AG09319 (cell line): ENCODE measurements around the gene FAM216A.

ENCODE experiments used
- DNase-seq: peaks from one replicate; pipeline ENCODE4 v3.0.0-alpha.2; 2010; ENCODE audit warnings: low read depth; ENCODE audit errors: extremely low read depth
- TF ChIP-seq, protein P1 (sequence below): IDR thresholded peaks from 2 replicates; pipeline ENCODE4 v1.5.1; 2011; ENCODE audit warnings: low read depth, mild to moderate bottlenecking, inconsistent platforms, low read length, moderate library complexity

FAM216A gene

DNA sequence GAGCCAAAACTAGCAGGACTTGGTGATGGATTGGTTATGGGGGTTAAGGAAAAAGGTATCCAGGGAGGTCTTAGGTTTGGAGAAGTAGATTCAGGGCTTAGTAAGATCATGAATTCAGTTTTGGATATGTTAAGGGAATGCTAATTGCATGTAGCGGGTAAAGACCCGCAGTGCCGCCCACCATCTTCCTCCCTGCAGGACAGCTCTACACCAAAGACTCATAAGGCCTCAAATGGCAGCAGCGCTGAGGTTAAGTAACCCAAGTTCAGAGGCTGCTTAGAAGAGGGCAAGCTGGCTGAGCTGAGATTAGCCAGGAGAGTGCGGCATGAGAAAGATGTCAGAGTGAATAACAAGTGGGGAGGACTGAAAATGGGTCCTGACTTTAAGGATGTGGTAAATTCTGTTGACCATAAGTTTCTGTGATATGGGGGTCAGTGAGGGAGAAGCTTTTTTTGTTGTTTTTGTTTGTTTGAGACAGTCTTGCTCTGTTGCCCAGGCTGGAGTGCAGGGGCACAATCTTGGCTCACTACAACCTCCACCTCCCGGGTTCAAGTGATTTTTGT lies 59.7 kb downstream of the FAM216A start:
- no peak for DNase-seq
- TF ChIP-seq, protein P1, sequence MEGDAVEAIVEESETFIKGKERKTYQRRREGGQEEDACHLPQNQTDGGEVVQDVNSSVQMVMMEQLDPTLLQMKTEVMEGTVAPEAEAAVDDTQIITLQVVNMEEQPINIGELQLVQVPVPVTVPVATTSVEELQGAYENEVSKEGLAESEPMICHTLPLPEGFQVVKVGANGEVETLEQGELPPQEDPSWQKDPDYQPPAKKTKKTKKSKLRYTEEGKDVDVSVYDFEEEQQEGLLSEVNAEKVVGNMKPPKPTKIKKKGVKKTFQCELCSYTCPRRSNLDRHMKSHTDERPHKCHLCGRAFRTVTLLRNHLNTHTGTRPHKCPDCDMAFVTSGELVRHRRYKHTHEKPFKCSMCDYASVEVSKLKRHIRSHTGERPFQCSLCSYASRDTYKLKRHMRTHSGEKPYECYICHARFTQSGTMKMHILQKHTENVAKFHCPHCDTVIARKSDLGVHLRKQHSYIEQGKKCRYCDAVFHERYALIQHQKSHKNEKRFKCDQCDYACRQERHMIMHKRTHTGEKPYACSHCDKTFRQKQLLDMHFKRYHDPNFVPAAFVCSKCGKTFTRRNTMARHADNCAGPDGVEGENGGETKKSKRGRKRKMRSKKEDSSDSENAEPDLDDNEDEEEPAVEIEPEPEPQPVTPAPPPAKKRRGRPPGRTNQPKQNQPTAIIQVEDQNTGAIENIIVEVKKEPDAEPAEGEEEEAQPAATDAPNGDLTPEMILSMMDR, result no peak

DNA sequence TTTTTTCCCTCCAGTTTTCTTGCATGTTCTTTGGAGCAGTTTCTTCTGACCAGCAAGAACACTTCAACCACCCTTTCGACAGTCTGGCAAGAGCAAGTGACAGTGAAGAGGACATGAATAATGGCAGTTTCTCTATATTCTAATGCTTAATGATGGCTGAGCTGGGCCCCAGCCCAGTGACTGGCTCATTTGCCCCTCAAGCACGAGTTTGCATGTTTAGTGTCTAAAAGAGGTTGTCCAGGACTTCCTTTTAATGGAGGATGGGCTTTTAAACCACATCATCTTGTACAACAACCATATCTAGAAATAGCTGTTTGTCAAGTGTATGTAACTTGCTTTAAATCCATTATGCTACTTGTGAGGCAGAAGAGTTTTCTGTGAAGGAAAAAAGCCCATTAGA lies 61.9 kb downstream of the FAM216A start:
- DNase-seq, result no peak
- TF ChIP-seq, protein P1, result no peak

DNA sequence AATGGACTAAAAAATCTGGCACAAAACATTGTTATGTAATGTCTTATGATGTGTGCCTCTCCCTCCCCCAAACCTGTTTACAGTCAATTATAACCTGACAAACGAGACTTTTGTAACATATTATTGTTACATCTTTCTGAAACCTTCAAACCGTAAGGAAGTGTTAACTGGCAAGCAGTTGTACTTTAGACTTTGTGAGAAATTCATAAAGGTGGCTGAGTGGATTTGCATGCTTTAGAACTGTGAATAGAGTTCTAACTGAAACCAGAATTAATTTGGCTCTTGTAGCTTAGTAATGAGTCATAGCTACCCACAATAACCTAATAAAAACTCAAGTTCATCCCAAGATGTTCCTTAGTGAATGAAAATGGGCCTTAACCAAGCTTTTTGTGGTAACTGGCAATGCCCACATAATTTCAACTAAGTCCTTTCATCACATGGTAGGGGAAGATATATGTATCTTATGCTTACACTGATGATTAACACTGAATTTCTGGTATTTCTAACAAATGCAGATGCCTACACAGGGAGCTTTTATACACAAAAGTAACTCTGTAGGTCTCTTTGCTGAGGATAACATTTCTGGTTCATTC lies 63.2 kb downstream of the FAM216A start:
- TF ChIP-seq, protein P1, result no peak
- no peak for DNase-seq

DNA sequence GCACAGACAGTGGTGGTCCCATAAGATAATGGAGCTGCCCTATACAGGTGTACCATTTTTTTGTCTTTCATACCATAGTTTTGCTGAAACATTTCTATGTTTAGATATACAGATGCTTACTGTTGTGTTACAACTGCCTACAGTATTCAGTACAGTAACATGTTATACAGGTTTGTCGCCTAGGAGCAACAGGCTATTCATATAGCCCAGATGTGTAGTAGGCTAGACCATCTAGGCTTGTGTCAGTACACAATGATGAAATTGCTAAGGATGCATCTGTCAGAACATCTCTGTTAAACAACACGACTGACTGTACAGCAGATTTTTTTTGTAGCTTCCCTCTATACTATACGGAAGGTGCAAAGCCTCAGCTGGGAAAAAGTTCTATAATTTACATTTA lies 64.0 kb downstream of the FAM216A start:
- TF ChIP-seq, protein P1, result no peak
- no peak for DNase-seq

DNA sequence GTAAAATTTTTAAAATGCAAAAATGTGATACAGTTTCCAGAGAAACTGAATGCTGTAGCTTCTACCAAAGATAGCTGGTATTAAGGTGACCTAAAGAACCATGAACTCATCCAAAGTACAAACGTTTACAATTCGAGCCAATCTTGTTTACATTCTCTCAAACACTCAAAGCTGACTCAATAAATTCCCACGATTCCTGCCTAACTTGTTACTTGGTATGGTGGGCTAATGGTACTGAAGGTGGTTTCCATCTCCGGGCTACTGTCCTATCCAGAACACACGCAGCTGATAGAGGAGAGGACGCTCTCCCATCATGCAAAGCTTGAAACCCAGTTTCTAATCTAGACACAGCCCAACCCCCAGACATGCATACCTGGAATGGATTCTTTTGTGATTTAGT lies 65.0 kb downstream of the FAM216A start:
- TF ChIP-seq, protein P1, result no peak
- no peak for DNase-seq

DNA sequence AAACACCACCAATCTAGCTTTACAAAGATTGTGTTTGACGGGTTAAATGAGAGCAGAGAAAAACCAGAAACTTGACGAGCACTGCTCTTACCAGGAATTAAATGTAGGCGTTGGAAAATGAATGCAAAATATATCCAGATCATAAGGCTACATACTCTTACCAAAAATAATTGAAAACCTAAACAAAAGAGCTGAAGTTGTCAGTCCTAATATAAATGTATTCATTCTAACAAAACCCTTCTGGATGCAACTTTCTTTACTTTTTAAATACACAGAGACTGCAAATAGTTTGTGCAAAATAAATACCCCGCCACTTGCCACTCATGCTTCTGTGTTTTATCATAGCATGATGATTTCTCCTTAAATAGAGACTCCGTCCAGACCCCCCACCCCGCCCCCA lies 66.2 kb downstream of the FAM216A start:
- DNase-seq, result no peak
- TF ChIP-seq, protein P1, result no peak

DNA sequence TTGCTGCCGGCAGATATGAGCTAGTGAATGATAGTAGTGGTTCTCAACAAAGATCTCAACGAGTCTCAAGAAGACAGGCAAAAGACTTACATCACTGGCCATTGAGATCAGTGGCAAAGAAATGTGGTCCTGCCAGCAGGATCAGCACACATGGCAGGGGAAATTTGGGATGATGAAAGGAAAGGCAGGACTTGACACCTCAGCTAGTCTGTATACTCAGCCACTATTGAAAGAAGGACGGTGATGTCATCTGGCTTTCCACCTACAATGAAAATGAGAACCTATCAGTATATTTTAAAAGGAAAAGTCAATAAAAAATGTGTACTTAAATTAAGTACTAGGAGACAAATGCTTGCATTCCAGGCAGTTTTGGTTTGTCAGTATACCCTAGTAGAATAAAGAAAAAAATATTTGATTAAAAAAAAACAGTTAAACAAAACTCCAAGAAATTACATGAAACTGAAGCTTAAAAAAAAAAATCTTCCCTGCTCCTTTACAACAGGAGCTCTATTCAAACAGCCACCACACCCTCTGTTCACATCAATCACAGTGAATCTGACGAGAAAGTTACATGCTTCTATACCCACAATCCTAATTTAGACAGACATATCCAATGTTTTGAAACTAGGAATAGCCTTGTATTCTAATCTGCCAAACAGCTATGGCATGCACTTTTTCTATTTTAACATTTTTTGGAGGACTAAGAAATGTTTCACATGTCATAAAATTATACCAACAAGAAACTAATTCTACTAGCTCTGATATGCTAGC lies 68.4 kb downstream of the FAM216A start:
- DNase-seq, result no peak
- TF ChIP-seq, protein P1, result no peak
